Measurements from ENCODE around the gene RDH13. TPM values are rescaled to one million over a fixed set of nuclear protein-coding genes. Genes with fewer than 3 reads are reported as not detected.

Gene RDH13
- total and polyA plus RNA-seq, 2 donors (not counting 1 experiment from before 2014, with no cell fraction given) = 2.7 to 6.9 TPM

GRCh38 chr19:55075371-55075998, 12.5 kb upstream of the RDH13 start, which contains the start of gene EPS8L1:
EPS8L1 (plus strand) TSS chr19:55075869; CDS start chr19:55076445, 576 bp downstream.
- Histone ChIP-seq H3K4me2 (ENCODE audit: extremely low read depth, insufficient read depth, low read length) (no peak within 1 kb of the TSS), H3K9ac (ENCODE audit: insufficient read depth, low read length) (no peak within 1 kb of the TSS), H4K20me1 (ENCODE audit: control insufficient read depth, extremely low read depth, insufficient read depth, low read length) (no peaks in the 10 kb centered on the region), H3K9me3 (ENCODE audit: control insufficient read depth, insufficient read depth, low read depth, low read length) (no peaks in the 10 kb centered on the region), H3K36me3 (ENCODE audit: control insufficient read depth, insufficient read depth, low read length) (no peaks in the 10 kb centered on the region), H3K4me3 (replicated peaks in 1 of 4; ENCODE audit: control extremely low read depth in 1 of 4, insufficient read depth in 1 of 4, low read depth in 3 of 4, low read length in 4 of 4) (no peak within 1 kb of the TSS), H3K27ac (ENCODE audit: insufficient read depth, low read length) (no peak within 1 kb of the TSS), H3K4me1 (ENCODE audit: control insufficient read depth, extremely low read depth, insufficient read depth, low read length) (no peaks in the 10 kb centered on the region), H3K79me2 (ENCODE audit: control insufficient read depth, insufficient read depth, low read length) (no peaks in the 10 kb centered on the region), H3K27me3 (ENCODE audit: control insufficient read depth, insufficient read depth, low read length) (peaks cover 4% of the 10 kb centered on the region), H2AFZ (ENCODE audit: low read length) (no peak within 1 kb of the TSS)
- TF ChIP-seq CTCF (conservative IDR thresholded peaks at IDR 0.05 in 1 of 2, IDR thresholded peaks at IDR 0.05 in 1 of 2; ENCODE audit: low read depth in 1 of 2, low read length in 2 of 2) (no peak), EZH2 (IDR thresholded peaks at IDR 0.05; ENCODE audit: low read length, missing control alignments) (no peak)
- DNase-seq (ENCODE audit: low read depth in 2 of 2) = no peak

GRCh38 chr19:55071913-55072312, 9.0 kb upstream of the RDH13 start:
- Histone ChIP-seq H3K27me3 (ENCODE audit: control insufficient read depth, insufficient read depth, low read length) (peaks cover 18% of the 10 kb centered on the region), H3K36me3 (ENCODE audit: control insufficient read depth, insufficient read depth, low read length) (no peaks in the 10 kb centered on the region), H3K4me2 (ENCODE audit: extremely low read depth, insufficient read depth, low read length) (no peak overlapping the region), H3K4me1 (ENCODE audit: control insufficient read depth, extremely low read depth, insufficient read depth, low read length) (no peaks in the 10 kb centered on the region), H3K79me2 (ENCODE audit: control insufficient read depth, insufficient read depth, low read length) (no peaks in the 10 kb centered on the region), H3K4me3 (replicated peaks in 1 of 4; ENCODE audit: control extremely low read depth in 1 of 4, insufficient read depth in 1 of 4, low read depth in 3 of 4, low read length in 4 of 4) (no peak overlapping the region), H3K27ac (ENCODE audit: insufficient read depth, low read length) (no peak overlapping the region), H3K9ac (ENCODE audit: insufficient read depth, low read length) (no peak overlapping the region), H2AFZ (ENCODE audit: low read length) (no peak overlapping the region), H4K20me1 (ENCODE audit: control insufficient read depth, extremely low read depth, insufficient read depth, low read length) (no peaks in the 10 kb centered on the region), H3K9me3 (ENCODE audit: control insufficient read depth, insufficient read depth, low read depth, low read length) (no peaks in the 10 kb centered on the region)
- TF ChIP-seq EZH2 (IDR thresholded peaks at IDR 0.05; ENCODE audit: low read length, missing control alignments) = no peak
- no peak for TF ChIP-seq CTCF (conservative IDR thresholded peaks at IDR 0.05 in 1 of 2, IDR thresholded peaks at IDR 0.05 in 1 of 2; ENCODE audit: low read depth in 1 of 2, low read length in 2 of 2)
- DNase-seq (ENCODE audit: low read depth in 2 of 2) = no peak

- Histone ChIP-seq H3K79me2 (ENCODE audit: control insufficient read depth, insufficient read depth, low read length) (no peaks in the 10 kb centered on the region), H3K36me3 (ENCODE audit: control insufficient read depth, insufficient read depth, low read length) (no peaks in the 10 kb centered on the region), H3K9ac (ENCODE audit: insufficient read depth, low read length) (no peak overlapping the region), H3K4me1 (ENCODE audit: control insufficient read depth, extremely low read depth, insufficient read depth, low read length) (no peaks in the 10 kb centered on the region), H4K20me1 (ENCODE audit: control insufficient read depth, extremely low read depth, insufficient read depth, low read length) (no peaks in the 10 kb centered on the region), H3K27ac (ENCODE audit: insufficient read depth, low read length) (no peak overlapping the region), H3K9me3 (ENCODE audit: control insufficient read depth, insufficient read depth, low read depth, low read length) (no peaks in the 10 kb centered on the region), H3K27me3 (ENCODE audit: control insufficient read depth, insufficient read depth, low read length) (peaks cover 20% of the 10 kb centered on the region), H2AFZ (ENCODE audit: low read length) (no peak overlapping the region), H3K4me2 (ENCODE audit: extremely low read depth, insufficient read depth, low read length) (no peak overlapping the region), H3K4me3 (replicated peaks in 1 of 4; ENCODE audit: control extremely low read depth in 1 of 4, insufficient read depth in 1 of 4, low read depth in 3 of 4, low read length in 4 of 4) (no peak overlapping the region)
- TF ChIP-seq EZH2 (IDR thresholded peaks at IDR 0.05; ENCODE audit: low read length, missing control alignments) (no peak), CTCF (conservative IDR thresholded peaks at IDR 0.05 in 1 of 2, IDR thresholded peaks at IDR 0.05 in 1 of 2; ENCODE audit: low read depth in 1 of 2, low read length in 2 of 2) (no peak)
- peak; percentile 64 to 77 for DNase-seq (ENCODE audit: low read depth in 2 of 2)
Measured at GRCh38 chr19:55071129-55071502, 8.2 kb upstream of the RDH13 start.

Measured in fibroblast of lung (primary cell).